GM21390 (cell line): Measurements from ENCODE around the gene TCF25.

Experiments
- ATAC-seq: cut with Tn5 transposase; IDR thresholded peaks from one replicate; pipeline ENCODE4 v1.9.1; 2021; ENCODE audit not compliant: unreplicated experiment

Gene TCF25

DNA sequence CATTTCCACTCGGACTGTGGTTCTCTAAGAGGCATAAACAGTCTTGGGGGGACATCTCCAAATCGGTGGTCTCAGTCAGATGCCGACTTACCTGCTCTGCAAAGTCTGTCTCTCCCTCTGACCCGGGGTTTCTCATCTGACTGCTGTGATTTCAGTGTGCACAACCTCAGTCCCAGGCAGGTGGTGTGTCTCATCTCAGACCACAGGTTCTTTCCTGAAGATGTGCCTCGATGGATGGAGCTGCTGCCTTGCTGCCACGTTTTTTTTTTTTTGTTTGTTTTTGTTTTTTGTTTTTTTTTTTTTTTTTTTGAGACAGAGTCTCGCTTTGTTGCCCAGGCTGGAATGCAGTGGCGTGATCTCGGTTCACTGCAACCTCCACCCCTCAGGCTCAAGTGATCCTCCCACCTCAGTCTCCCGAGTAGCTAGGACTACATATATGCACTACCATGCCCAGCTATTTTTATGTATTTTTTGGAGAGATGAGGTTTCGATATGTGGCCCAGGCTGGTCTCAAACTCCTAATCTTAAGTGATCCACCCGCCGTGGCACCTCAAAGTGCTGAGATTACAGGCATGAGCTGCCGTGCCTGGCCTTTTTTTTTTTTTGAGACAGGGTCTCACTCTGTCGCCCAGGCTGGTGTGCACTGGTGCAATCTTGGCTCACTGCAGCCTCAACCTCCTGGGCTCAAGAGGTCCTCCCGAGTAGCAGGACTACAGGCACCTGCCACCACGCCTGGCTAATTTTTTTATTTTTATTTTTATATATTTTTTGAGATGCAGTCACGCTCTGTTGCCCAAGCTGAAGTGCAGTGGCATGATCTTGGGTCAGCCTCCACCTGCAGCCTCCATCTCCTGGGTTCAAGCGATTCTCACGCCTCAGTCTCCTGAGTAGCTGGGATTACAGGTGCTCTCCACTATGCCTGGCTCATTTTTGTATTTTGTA lies 29.7 kb upstream of the TCF25 start:
- no peak for ATAC-seq

DNA sequence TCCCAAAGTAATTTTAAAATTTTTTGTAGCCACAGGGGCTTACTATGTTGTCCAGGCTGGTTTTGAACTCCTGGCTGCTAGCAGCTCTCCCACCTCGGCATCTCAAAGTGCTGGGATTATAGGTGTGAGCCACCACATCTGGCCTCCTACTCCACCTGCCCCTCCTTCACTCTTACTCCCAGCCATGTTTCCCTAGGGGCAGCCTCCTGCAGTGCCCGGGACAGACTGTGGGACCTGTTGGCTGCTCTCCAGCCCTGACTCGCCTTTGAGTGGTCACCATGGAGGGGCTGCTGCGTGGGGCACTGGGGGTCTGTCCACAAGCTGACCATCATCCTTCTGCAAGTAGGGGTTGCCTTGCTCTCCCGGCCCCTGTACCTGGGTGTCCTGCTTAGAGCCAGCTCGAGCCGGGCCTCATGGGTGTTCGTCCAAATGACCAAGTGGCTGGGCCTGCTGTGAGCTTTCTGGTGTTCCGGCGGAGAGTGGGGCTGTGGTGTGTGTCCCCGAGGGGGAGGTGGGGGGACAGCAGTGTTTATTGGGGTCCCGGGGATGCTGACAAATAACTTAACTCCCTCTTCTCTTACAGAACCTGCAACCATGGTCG lies 28.6 kb upstream of the TCF25 start:
- ATAC-seq: no peak

GRCh38 chr16:89845417-89845816 lies 28.0 kb upstream of the TCF25 start:
- ATAC-seq: no peak

GRCh38 chr16:89847051-89847939 lies 26.1 kb upstream of the TCF25 start:
- ATAC-seq: no peak

- ATAC-seq: no peak
Measured at GRCh38 chr16:89847940-89848297, 25.5 kb upstream of the TCF25 start.

GRCh38 chr16:89848974-89849373 lies 24.4 kb upstream of the TCF25 start:
- ATAC-seq: no peak

DNA sequence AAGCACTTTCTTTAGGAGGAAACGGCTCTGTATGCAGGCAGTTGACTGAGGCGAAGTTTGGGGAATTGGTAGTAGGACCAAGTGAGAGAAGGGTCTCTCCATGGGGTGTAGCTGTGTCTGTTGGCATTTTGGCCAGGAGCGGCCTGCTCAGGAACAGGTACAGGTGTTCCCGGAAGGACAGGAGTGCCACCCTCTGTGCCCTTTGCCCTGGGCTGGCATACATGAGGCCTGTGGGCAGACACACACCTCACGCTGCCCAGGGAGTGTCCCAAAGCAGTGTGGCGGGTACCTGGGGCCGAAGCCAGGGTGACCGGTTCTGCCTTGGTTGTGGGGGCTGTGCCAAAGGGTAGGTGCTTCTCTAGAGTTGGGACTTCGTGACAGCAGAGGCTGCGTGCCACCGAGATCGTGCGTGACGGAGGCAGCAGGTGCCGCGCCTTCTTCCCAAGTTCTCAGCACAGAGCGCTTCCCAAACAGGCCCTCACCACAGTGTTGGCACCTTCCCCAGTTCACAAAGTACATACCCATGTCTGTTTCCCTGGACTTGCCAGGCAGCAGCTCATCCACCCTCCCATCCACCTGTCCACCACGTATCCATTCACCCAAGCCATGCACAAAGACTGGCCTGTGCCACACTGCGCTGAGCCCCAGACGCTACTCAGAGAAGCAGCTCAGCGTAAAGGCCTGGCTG lies 19.9 kb upstream of the TCF25 start:
- no peak for ATAC-seq

DNA sequence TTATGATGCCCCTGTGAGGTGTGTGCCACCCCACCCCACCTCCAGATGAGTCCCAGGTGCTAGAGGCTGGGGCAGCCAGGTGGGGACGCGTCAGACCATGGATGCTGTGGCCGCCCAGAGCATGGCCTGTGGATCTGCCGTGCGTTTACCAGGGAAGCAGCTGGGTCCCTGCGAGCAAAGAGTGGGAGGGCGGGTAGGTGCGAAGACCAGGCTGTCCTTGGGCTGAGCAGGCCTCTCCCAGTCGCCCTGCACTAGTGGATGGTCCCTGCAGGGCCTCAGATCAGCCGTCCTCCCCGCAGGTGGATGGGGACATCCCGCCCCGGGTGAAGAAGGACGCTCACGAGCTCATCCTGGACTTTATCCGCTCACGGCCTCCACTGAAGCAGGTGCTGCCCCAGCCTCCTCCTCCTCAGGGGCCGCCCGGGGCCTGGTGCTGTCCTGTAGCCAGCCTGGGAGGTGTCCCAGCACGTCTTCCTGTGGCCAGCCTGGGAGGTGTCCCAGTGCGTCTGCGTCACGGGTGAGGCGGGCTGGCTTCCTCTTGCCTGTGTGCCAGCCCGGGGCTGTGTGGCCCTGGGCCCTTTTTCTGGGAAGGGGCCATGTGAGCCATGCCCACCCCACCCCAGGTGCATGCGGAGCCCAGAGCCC lies 18.0 kb upstream of the TCF25 start:
- no peak for ATAC-seq

DNA sequence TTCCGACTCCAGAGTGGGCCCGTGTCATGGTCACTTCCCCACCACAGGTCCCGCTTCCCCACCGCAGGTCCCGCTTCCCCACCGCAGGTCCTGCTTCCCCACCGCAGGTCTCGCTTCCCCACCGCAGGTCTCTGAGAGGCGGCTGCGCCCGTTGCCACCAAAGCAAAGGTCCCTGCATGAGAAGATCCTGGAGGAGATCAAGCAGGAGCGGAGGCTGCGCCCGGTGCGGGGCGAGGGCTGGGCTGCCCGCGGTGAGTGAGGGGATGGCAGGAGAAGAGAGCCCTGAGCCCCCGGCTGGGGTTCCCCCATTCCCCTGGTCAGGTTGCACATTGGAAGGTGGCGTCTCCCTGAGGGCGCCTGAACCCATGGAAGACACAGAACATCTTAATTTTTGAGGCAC lies 17.4 kb upstream of the TCF25 start:
- ATAC-seq: no peak

DNA sequence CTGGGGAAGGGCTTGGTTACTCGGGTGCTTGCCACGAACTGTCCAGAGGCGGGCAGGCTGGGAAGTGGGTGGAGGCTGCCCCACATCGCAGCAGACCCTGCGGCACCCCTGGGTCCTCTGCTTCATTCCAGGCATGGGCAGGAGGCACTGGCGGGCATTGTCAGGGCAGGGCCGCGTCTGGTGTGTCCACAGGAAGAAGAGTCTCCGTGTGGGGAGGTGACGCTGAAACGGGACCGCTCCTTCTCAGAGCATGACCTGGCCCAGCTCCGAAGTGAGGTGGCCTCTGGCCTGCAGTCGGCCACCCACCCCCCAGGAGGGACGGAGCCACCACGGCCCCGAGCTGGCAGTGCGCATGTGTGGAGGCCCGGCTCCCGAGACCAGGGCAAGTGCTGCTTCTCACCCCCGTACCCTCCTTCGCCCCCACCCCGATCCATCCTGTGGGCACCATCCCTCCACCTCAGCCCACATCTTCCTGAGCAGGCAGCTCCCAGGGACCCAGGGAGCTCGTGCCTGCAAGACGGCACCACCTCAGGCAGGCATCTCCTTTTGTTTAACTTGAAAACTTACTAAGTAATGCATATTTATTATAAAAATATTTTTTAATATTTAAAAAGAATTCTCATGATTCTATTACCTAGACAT lies 14.3 kb upstream of the TCF25 start:
- no peak for ATAC-seq

DNA sequence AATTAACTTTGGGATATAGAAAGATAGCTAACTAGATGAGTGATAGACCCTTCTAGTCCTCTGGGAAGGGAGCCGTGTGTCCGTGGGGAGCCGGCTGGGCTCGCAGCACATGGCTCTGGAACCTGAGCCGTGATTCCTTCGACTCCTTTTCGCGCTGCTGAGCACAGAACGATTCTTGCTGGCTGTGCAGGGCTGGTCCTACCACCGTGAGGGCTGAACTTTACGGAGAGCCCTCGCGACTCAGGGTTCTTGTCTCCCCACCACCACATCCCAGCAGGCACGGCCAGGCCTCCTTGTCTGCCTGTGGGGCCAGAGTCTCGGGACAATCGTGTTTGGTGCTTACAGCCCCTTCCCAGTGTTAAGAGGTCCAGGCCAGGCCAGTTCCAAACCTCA lies 13.8 kb upstream of the TCF25 start:
- no peak for ATAC-seq

GRCh38 chr16:89860747-89861304 lies 12.6 kb upstream of the TCF25 start:
- no peak for ATAC-seq

- ATAC-seq: no peak
Measured at GRCh38 chr16:89861648-89862047, 11.7 kb upstream of the TCF25 start.

DNA sequence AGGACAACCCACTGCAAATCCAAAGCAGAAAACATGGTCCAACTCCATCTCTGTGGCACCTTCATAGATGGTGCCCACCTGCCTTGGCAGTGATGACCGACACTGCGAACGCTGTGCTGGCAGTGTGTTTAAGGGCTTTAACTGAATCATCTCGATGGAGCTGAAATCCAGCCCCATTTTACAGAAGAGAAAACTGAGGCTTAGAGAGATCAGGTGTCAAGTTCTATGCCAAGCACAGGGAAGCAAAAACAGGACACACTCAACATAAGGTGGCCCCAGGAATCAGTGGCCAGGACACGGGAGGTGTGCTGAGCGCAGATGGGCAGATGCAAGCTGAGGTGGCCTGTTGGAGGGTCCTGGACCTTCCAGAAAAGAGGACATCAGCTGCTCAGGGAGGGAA lies 10.7 kb upstream of the TCF25 start:
- no peak for ATAC-seq

GRCh38 chr16:89863741-89864526 lies 9.5 kb upstream of the TCF25 start:
- peak; percentile 49 for ATAC-seq

GRCh38 chr16:89864527-89864820 lies 8.9 kb upstream of the TCF25 start:
- peak; percentile 14 for ATAC-seq

- ATAC-seq: no peak
Measured at GRCh38 chr16:89867918-89868317, 5.5 kb upstream of the TCF25 start.

GRCh38 chr16:89869911-89870310 lies 3.5 kb upstream of the TCF25 start:
- no peak for ATAC-seq

- no peak for ATAC-seq
Measured at GRCh38 chr16:89870440-89870839, 3.0 kb upstream of the TCF25 start.
